ENCODE results near the gene LRP4.

LRP4 gene

DNA sequence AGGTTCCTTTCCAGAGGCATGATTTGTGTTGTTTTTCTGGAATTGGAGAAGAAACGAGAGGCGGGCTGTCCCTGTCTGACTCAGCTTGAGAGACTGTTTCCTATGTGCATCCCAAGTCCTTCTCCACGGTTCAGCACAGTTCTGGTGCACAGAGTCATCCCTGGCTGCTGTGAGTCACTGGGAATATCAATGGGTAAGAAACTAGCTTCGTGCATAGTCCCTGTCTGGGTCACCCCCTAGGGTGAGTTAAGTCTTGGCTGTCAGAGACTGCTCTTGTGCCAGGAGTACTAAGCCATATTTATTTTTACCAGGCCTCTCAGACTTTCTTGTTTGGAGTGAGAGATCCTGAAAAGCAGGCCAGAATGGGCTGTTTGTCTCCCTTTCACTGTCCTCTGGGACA lies 2.4 kb upstream of the LRP4 start:
- no peak for DNase-seq

GRCh38 chr11:46918788-46919513 lies 601 bp upstream of the LRP4 start:
- no peak for DNase-seq

DNA sequence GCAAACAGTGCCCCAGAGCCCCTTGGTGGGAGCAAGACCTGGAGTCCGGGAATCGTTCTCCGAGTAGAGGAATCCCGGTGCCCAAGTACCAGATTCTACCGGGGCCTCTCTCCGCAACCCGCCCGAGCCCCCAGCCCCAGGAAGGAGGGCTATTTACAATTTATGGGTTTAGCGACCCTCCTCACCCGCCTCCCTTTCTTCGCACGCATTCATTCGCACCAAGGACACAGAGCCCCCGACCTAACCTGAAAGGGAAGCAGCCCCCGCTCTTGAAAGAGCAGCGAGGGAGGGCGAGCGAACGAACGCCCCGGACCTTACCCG lies 628 bp downstream of the LRP4 start:
- no peak for DNase-seq

GRCh38 chr11:46917109-46917761 lies 1.1 kb downstream of the LRP4 start:
- DNase-seq: no peak

GRCh38 chr11:46916286-46917108 lies 1.9 kb downstream of the LRP4 start:
- DNase-seq: peak; percentile 57

- no peak for DNase-seq
Measured at GRCh38 chr11:46914910-46915309, 3.4 kb downstream of the LRP4 start.

GRCh38 chr11:46914363-46914762 lies 4.0 kb downstream of the LRP4 start:
- no peak for DNase-seq

- no peak for DNase-seq
Measured at GRCh38 chr11:46913484-46913883, 4.9 kb downstream of the LRP4 start.

- peak; percentile 40 for DNase-seq
Measured at GRCh38 chr11:46912526-46913150, 5.7 kb downstream of the LRP4 start.

DNA sequence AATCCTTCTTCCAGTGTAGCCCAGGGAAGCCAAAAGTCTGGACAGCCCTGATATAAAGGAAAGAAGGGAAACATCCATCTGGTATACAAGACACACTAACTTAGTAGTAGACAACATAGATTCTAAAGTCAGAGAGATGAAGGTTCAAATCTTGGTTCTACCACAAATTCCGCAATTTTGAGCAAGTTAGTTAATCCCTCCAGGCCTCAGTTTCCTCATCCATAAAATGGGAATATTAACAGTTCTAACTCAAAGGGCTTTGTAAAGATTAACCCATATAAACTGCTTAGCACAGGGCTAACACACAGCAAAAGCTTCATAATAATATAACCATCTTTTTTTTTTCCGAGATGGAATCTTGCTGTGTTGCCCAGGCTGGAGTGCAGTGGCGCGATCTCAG lies 10.7 kb downstream of the LRP4 start:
- no peak for DNase-seq

DNA sequence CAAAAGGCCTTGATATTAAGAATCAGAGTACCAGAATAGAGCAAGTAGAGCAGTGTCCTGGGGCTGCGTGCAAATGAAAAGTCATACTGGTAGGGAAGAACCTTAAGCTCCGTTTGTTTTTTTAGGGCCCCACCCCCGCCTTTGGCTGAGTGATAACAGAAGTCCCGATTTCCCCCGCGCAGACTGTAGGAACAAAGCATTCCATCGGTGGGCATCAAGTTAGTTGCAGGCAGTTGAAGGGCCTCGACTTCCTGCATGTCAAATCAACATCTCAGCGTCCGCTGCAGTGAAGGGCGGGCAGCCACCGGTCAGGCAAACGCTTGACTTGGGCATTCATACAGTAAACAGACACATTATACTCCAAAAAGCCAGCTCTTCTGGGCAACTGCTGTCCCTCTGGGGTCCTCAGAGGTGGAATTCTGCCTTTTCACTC lies 11.7 kb downstream of the LRP4 start:
- peak; percentile 25 for DNase-seq

GRCh38 chr11:46905806-46906205 lies 12.5 kb downstream of the LRP4 start:
- DNase-seq: no peak

GRCh38 chr11:46903846-46904245 lies 14.5 kb downstream of the LRP4 start:
- no peak for DNase-seq

GRCh38 chr11:46902694-46903093 lies 15.7 kb downstream of the LRP4 start:
- no peak for DNase-seq

GRCh38 chr11:46901156-46901555 lies 17.2 kb downstream of the LRP4 start:
- no peak for DNase-seq

DNA sequence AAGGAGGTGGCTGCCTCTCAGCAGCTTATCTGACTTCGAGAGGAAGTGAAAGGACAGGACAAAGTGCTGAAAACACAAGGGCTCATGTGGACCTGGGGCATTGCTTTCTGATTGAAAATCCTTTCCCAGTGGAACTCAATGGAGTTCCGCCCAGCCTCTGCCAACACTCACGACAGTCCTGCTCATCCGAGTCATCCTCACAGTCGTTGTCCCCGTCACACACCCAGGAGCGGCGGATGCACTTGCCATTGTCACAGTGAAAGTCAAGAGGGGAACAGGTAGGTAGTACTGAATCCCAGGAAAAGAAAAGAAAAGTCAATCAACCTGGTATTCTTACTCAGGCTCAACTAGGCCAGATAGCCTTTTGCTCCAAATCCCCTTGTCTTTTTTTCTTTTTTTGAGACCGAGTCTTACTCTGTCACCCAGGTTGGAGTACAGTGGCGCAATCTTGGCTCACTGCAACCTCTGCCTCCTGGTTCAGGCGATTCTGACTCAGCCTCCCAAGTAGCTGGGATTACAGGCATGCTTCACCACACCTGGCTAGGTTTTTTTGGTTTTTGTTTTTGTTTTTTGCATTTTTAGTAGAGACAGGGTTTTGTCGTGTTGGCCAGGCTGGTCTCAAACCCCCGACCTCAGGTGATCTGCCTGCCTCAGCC lies 18.1 kb downstream of the LRP4 start:
- no peak for DNase-seq

- DNase-seq: no peak
Measured at GRCh38 chr11:46899501-46900025, 18.8 kb downstream of the LRP4 start.

- DNase-seq: no peak
Measured at GRCh38 chr11:46898396-46899095, 19.8 kb downstream of the LRP4 start.

- DNase-seq: peak; percentile 88
Measured at GRCh38 chr11:46896719-46897406, 21.5 kb downstream of the LRP4 start.

DNA sequence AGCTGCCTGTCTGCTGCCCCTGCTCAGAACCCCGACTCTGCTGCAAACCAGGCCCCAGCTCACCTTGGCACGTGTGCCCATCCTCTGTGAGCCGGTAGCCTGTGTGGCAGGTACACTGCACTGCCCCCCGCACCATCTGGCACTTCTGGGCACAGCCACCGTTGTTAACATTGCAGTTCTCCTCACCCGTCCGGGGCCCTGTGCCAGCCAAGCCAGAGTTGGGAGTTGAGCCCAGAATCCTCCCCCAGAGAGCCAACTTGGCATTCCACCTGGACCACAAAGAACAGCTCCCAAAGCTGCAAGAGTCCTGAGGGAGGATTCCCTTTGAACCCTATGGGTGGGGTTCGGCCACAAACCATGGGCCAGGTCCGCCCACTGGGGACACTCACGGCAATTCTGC lies 22.5 kb downstream of the LRP4 start:
- no peak for DNase-seq

DNA sequence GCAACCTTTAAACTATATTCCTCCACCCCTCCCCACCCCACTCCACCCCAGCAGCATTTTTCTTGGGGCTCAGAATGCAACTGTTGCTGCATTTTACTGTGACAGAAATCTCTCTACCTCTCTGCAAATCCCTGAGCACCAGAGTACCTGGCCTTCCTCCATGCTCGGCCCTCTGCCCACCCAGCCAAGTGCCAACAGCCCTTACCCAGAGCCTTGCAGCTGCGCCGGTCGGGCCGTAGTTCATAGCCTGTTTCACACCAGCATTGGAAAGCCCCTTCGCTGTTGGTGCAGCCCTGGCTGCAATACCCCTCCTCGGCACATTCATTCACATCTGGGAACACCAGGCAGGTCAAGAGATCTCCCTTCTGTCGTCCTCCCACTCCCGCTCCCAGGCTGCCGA lies 23.4 kb downstream of the LRP4 start:
- DNase-seq: no peak
